Stimulated activated CD8-positive, alpha-beta memory T cell treated with anti-CD3 and anti-CD28 coated beads, Interleukin-2, amount 100 ng/mL, for 1 hour (primary cell): ENCODE measurements around the gene LPAR5.

ENCODE experiments used
- DNase-seq, 2 donors: peaks; one replicate each; pipeline ENCODE4 v3.0.0-alpha.2; 2020; ENCODE audit warnings: low read depth in 2 of 2

Gene LPAR5

DNA sequence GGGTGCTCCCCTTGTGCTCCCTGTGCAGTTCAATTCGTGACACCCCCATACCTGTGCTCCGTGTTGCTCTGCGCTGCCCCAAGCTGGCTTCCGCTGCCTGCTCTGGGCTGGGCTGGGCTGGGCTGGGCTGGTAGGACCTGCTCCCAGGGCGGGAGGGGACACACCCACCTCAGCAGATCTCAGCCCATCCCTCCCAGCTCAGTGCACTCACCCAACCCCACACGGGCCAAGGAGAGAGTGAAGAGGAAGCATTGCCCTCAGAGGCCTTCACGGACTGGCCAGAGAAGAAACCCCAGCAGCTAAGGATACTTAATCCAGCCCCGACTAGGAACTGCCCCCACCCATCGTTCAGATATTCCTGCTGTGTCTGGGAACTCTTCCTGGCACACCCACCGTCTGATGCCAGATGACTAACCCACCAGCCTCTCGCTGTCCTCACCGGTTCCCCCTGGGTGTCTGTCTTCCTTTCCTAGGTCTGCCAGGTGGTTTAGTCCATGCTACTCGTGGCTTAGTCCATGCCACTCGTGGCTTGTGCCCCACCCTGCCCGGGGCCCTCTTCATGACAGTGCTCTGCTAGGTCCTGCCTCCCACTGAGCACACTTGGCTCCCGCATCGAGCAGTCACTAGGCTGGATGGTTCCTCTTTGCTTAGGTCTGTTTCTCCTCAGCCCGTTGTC, at the start of gene LPAR5:
Gene LPAR5 (minus strand): TSS at position 104 of the 676 bp plus-strand sequence. CDS start 14,711 bp downstream, outside the sequence.
- DNase-seq: no peak

DNA sequence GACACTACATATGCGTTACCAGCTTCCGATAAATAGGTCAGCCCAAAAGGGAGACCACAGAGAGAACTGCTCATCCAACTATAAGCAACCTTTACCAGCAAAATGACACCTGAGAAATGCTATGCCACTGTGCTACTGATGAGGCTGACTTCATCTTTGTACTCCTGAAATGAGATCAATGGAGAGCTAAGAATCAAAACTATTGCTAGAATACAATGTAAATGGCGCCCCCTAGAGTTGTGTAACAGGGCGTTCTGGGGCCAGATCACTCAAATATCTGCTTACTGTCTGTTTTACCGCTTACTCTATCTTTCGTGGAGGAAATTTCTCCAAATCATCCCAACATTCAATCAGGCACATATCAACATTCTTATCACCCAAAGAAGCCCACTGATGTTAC, 48.9 kb upstream of the LPAR5 start:
- DNase-seq: no peak

DNA sequence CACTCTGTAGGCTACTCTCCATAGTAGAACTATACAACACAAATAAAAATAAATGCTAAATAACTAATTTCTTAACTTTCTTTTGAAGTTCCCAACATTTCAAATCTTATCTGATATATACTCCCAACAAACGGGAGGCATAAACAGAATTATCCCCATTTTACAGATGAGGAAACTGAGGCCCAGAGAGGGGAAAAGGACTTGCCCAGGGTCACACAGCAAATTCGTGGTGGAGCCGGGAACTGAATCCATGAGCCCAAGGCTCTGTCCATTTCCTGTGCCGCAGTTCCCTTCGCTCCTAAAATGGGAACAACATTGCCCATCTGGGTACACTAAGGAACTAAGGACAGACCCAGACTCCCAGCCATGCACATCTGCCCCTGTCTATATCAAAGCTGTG, 41.2 kb upstream of the LPAR5 start:
- no peak for DNase-seq

DNA sequence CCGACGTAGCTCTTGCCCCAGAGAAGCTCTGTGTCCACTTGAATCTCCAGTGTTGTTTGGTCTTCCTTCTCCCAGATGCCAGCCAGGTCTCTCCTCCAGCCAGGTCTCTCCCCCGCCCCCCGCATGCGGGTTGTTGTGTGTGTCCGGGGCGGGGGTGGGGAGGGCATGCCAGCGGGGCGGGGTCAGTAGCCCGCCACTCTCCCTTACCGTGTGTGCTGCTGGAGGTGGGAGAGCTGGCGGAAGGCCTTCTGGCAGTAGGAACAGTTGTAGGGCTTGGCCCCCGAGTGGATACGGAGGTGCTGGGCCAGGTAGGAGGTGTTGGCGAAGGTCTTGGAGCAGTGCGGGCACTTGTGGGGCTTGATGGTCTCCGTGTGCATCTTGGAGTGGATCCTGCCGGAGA, 36.4 kb upstream of the LPAR5 start:
- no peak for DNase-seq

DNA sequence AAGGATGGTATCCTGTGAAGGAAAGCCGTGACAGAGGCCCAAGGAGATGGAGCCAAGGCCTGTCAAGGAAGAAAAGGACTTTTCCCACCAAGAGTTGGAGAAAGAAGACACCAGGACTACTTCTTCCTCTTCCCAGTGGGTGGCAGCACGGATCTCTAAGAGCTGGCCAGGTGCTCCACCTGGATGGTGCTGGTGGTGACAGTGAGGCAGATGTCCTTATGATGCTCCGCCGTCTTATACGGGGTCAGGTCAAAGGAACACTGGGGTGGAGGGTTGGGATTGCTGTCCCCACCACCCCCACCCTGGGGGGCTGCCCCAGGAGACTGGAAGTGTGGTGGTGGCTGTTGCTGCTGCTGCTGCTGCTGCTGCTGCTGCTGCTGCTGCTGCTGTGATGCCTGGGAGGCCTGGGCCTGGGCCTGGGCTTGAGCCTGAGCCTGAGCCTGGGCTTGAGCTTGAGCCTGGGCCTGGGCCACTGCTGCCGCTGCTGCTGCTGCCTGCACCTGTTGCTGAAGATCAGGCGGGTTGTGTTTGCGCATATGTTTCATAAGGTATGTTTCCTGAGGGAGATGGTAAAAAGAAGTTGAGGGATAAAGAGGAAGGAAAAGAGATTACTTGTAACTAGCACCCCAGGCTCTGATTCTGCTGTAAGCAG, 31.9 kb upstream of the LPAR5 start:
- no peak for DNase-seq

DNA sequence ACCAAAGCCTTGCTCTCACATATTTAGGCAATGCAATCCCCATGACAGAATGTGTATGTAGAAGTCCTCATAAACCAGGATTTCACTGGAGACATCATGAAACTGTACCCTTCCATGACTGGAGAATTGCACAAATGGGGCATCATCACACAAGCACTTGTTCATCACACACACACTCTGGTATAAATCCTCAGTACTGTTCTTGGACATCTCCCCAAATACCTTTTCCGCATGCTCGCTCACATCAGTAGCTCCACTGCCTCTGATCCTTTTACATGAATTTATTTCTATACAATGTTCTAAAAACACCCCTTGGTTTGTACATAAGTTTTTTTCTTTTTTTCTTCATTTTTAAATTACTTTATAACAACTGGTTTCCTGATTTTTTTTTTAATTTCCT, 30.5 kb upstream of the LPAR5 start:
- no peak for DNase-seq

DNA sequence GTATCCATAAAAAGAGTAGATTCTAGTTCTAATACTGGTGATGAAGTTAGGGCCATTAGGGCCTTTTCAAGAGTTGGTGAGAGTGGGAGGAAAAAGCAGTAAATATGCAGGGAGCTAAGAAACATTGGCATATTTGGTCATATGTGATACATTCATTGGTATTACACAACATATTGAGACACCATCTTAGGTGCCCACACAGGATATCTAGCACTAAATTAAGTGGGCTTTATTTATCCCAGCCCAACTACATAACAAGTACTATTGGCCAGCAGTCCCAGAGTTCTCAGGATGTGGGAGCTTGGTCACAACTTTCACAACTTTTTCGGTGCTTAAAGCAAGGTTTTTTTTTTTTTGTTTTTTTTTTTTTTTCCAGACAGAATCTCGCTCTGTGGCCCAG, 29.1 kb upstream of the LPAR5 start:
- no peak for DNase-seq

DNA sequence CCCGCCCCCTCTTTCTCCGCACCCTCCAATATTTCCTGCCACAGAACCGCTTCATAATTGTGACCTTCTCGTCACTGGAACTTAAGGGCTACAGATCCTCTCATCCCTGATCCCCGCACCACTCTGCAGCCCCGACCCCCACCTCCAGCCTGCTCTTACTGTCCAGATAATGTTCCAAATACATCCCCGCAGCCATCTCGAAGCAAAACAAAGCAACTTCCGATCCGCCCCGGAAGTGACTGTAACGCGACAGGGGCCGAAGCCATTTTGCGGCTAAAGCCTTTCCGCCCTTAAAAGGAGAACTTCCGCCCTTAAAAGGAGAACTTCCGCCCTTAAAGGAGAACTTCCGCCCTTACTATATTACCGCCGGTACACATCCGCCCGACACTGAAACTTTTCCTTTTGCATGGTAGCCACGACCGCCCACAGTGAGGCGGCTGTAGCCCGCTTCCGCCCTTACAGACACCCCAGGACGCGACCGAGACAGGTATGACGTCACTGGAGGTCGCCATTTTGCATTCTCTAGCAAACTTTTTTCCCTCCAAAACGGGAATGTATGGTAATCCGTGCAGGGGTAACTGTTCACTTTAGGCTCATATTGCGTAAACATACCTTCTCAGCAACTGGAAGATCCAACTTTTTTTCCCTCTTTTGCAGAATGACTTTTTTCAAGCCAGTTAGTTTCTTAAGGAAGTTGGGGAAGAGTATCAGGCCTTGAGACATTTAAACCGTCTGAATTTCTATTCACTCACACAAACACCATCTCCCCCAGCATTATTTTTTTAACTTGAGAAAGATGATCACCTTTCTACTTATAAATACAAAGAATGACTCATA, 27.4 kb upstream of the LPAR5 start, which contains the start of gene ING4:
Gene ING4 (minus strand): TSS at position 214 of the 837 bp plus-strand sequence. CDS start 18 bp downstream, at position 196.
- peak; percentile 87 to 91 for DNase-seq

DNA sequence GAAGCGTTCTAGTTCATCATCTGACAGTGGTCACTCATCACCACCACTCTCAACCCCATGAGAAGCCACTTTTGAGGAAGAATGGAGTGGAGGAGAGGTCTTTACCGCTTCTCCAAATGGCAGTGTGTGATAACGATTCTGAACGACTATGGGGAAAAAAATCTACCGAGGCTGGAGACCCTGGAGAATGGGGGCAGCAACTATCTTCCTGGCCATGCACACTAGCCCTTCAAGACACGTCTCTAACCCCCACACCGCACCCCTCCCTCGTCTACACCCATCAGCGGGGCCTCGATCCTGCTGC, 26.8 kb upstream of the LPAR5 start:
- DNase-seq: no peak

DNA sequence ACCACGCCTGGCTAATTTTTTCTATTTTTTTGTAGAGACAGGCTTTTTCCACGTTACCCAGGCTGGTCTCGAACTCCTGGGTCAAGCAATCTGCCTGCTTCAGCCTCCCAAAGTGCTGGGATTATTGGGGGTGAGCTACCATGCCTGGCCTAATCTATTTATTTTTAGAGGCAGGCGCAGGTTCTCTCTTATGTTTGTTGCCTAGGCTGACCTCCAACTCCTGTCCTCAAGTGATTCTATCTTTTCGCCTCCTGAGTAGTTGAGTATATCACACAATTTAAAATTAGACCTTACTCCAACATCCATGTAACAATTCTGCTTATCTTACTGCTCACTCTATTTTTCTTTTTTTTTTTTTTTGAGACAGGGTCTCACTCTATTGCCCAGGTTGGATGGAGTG, 18.2 kb upstream of the LPAR5 start:
- DNase-seq: no peak

DNA sequence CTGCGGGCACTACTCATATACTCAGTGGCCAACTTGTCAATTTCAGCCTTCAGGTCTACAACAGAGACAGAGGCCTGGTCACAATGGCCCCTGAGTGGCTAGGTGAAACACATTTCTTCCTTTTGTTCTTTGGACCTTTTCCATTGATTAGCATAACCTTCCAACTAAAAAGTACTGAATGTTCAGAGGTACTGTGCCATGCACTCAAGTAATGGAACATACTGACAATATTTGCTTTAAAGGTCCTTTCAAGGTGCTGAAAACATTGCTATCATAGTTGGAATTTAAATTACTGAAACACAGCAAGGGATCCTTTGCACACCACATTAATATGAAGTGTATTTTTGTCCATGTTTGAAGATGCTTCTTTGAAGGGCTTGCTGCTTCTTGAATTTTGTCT, 17.6 kb upstream of the LPAR5 start:
- no peak for DNase-seq

DNA sequence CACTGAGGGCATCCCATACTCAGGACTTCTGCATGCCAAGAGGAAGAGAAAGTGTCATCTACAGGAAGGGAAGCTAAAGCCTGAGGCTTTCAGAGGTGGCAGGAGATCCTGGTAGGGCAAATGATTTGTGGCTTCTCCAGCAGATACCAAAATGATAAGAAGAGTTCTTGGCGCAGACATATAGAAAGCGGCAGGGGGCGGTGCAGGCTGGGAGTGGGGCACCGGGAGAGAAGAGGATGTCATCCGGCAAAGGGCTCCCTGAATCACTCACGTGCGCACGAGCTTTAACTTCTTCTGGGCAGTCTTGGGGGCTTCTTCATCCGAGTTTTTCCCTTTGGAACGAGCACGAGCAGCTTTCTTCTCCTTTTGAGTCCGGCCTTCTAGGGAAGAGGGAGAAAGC, 16.6 kb upstream of the LPAR5 start:
- DNase-seq: no peak

DNA sequence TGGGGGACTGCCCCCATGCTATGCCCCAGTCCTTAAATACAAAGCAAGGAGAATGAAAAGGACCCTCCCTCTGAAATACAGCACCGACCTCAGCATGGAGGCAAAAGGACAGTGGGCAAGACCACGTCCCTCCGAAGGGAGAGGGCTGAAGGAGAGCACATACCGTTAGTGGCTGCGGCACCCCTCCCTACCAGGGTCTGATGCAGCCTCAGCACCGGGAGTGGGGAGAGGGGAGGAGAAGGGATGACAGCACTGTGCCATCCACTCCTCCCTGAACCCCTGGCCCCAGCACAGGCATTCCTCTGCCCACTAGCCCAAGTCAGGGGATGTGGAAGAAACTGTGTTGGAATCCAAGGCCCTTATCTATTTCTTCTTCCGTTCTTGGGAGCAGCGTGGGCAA, 15.1 kb upstream of the LPAR5 start:
- no peak for DNase-seq

DNA sequence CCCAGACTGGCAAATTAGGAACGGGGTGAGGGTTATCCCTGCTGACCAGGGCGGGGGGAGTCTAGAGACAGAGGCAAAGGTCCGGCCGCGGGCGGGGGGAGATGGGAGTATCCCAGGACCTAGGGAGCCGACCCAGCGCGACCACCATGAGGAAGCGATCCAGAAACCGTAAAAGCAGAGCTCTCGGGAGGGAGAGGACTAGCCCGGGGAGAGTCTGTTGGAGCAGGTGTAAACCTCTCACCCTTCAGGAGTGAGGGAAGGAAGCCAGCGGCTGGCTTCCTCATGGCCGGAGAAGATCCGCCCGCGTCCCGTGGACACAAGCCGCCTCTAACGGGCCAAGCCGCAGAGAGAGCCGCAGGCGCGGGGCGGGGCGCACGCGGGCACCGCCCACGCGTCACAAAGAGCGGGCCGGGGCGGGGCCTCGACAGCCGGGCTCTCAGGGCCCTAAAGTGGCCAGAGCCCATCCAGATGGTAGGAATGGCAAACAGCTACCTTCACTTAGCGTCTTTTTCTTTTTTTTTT, 11.4 kb upstream of the LPAR5 start, which contains the start of gene ACRBP:
Gene ACRBP (minus strand): TSS at position 350 of the 522 bp plus-strand sequence. CDS start 66 bp downstream, at position 284.
- no peak for DNase-seq

DNA sequence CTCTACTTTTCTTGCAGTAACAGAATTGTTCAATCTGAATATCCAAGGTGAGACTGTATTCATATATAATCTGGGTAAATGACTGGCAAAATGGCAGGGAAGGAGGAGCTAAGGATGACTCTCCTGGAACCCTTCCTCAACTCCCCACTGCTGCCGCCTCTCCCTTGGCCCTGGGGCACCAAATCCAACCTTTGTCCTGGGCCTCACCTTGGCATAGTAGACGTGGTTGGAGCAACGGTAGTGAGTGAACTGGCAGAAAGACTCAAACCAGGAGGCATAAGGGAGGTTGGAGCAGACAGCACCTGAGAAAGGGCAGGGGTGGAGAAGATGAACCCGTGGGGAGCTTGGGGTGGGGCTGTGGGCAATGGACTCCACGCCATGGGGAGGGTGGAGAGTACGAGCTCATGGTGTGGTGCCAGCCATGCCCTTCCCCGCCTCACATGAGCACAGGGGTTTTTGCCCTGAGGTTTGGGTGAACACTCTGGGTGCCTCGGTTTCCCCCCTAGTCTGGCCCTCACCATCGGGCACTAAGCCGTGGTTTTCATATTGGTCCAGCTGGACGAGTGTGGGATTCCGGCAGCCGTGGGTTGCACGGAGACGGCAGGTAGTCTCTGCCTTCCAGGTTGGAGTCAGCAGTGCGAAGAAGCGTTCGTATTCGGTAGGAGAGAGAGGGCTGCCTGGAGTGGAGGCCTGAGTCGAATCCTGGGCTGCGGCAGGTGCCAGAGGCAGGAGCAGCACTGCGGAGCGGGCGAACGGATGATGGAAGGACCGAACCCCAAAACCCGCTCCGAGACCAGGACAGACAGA, 10.7 kb upstream of the LPAR5 start:
- DNase-seq: no peak

DNA sequence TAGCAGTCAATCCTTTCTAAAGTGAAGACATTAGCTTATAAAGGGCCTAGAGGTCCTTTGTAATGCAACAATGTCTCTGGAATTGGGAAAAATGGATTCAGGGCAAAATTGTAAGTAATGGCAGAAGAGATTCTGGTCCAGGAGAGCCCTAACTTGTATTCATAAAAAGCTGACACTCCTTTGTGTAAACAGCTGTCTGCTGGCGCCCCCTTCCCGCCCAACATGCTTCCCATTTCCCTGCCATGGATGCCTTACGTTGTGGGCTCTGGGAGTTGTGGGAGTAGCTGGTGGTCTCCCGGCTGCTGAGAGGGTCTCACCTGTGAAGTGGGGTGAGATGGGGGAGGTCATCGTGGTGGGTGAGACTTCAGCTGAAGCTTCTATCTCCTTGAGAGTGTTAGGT, 9.1 kb upstream of the LPAR5 start:
- DNase-seq: no peak

DNA sequence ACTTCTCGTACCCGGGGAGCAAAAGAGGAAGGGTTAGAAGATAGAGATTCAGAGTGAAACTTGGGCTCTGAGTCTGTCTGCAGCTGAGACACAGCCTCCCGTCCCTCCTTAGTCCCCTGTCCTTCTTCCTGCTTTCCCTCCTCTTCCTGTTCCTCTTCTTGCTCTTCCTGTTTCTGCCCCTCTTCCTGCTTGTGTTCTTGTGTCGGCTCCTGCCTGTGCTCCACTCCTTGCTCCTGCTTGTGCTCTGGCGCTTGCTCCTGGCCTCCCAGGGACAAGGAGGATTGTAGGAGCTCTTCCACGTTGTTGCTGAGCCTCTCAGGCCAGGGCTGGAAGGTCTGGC, 8.5 kb upstream of the LPAR5 start:
- no peak for DNase-seq

DNA sequence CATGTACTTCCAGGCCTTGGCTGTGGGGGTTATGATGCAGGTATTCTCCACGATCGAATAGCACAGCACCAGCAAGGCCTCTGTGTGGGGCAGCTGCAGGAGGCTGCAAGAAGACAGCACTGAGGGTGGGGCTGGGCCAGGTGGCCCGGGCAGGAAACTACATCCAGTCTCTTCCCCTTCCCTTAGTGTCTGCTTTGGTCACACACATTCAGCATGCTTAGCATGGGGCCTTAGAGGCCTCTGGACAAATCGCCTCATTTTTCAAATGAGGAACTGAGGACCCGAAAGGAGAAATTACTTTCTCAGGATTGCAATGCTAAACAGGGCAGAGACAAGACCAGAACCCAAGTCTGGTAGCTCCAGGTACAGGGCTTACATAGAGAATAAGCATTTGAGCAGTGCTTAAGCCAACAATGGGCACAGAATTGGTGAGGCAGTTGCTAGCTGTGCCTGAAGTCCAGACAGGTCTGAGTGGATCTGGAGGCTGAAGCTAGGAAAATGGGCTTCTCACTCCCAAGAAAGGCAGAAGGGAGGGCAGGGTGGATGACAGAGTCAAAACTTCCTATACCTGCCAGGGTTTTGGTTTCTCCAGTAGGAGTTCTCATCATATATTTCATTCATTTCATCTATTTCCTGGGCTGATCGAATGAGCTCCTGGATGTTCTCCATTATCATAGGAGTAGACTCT, 8.0 kb upstream of the LPAR5 start:
- DNase-seq: no peak

DNA sequence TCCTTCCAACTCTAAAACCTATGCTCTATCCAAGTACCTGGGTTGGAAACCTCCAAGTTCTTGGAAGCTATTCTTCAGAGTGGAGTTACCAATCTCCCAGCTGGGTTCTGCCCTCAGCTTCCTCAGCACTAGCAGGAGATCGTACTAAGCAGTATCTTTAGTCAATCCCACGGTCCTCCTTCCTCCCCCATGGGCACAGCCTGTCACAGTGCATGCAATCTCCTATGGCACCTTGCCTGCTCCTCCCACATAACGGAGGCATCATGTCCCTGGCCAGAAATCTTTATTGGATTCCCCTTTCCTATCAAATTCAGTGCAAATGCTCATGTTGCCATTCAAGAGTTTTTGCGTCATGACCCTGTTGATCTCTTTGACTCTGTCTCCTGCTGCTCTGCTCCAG, 5.4 kb upstream of the LPAR5 start:
- no peak for DNase-seq

DNA sequence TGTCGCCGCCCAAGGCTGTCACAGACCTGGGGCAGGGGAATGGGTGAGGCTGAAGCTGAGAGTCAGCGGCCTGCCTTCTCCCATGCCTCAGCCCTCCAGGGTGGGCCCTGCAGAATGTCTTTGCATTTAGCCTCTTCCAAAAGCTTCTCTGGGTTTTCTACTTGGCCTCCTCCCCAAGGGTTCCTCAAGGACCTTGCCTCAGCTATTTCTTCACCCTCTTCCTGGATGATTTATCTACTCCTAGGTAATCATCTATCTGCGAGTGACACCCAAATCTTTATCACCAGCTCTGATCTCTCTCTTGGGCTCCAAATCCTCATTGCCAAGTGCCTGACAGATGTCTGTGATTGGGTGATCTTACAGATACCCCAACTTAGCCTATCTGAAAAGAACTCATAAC, 4.7 kb upstream of the LPAR5 start:
- no peak for DNase-seq

DNA sequence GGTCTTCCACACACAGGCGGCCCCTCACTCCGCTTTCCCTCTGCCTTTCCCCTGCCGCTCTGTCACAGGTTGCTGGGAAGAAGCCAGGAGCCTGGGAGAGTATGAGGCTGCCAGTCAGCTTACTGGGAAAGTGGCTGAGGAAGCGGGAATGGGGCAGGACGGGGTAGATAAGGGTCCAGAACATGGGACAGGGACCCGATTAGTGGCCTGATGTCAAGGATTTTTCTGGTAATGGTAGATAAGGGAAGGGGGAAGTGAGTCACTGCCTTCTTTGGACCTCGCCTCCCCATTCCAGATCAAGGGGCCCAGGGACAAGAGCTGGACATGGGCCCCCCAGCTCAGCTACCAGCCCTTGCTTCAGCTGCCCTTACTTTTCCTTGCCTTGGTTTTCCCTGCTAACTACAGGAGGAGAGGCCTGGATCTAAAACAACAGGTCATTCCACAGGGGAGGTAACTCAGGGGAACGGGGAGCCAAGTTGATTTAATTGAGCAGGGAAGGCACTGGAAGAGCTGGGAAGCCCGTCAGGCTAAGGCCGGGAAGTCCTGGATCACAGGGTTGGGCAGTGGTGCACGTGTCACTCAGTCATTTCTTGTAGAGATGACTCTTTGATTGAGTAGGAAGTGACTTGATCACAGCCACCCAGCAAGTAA, 3.5 kb upstream of the LPAR5 start:
- DNase-seq: no peak
